HCEC 1CT (cell line): ENCODE data around the gene TESK2.

Experiments used
- DNase-seq: peaks from one replicate; pipeline ENCODE4 v3.0.0-alpha.2; 2017

Gene TESK2

GRCh38 chr1:45364294-45364693 is 126.7 kb downstream of the TESK2 start:
- no peak for DNase-seq

DNA sequence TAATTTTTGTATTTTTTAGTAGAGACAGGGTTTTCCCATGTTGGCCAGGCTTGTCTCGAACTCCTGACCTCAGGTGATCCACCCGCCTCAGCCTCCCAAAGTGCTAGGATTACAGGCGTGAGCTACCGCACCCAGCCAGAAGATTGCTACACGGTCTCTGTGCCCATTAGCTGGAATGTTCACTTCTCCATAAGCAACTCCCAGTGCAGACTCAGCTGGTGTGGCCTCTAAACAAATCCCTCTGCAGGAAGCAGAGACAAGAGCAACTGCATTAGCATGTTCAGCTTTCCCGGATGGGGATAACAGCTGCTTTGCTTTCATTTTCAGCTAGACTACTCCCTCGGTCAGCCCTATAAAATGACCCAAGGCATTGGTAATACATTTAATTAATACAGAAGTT is 130.0 kb downstream of the TESK2 start:
- DNase-seq = peak; percentile 65

GRCh38 chr1:45359882-45360513 is 131.0 kb downstream of the TESK2 start:
- DNase-seq = peak; percentile 64

DNA sequence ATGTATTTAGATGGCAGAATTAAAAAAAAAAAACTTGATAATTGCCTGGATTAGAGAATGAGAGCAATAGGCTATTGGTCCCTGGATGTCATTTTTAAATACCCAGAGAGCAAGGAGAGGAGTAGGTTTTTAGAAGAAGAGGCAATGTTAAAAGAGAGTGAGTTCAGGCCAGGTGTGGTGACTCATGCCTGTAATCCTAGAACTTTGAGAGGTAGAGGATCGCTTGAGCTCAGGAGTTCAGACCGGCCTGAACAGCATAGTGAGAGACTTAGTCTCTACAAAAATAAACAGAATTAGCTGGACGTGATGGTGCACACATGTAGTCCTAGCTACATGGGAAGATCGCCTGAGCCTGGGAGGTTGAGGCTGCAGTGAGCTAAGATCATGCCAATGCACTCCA is 134.8 kb downstream of the TESK2 start:
- DNase-seq = no peak

DNA sequence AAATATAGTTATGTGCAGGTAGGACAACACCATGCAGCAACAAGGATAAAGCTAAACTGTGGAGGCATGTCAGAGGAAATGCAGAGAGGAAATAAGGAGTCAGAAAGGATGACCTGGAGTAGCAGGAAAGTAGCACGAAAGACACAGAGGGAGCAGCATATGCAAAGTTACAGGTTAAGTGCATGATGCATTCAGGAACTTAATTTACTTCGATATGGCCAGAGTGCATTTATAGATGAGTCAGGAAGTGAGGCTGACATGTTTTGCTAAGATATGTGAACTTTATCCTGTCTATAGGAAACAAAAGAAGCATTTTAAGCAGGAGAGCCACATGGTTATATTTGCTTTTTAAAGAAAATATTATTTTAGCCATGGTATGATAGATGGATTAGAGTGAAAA is 135.3 kb downstream of the TESK2 start:
- DNase-seq = no peak

GRCh38 chr1:45354838-45355237 is 136.1 kb downstream of the TESK2 start:
- DNase-seq = no peak

GRCh38 chr1:45353685-45354084 is 137.3 kb downstream of the TESK2 start:
- DNase-seq = no peak

DNA sequence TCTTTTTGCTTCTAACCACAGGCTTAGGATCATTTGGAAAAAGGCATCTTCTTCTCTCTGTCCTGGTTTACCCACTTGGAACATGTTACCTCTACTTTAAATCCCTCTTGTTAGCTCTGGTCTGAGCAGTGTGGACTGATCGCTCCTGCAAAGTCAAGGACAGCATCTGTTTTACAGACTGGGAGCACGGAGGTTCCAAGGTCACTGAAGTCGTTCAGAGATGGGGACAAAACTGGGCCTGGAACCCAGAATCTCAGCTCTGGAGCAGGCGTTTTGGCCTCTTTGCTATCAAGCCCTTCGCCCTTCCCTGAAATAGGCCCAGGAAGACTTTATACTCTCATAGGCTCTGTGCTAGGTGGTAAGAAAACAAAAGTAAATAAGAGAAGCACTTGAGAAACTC is 139.5 kb downstream of the TESK2 start:
- DNase-seq = no peak

- no peak for DNase-seq
Observed at GRCh38 chr1:45348966-45349677, 141.8 kb downstream of the TESK2 start.

DNA sequence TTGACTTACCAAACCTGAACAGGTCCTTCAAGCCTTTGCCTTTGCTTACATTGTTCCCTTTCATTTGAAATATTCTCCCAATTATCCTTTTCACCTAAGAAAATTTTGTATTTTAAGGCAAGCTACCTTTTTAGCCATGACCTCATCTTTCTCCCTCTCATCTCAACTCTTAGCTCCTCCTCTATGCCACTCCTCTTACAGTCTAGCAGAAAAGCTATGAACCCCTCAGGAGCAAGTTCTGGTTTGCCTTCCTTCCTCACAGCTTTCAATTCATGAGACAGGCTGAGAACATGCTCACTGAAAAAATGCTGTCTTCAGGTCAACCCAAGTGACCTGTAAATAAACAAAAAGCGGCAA is 142.4 kb downstream of the TESK2 start:
- DNase-seq = no peak

DNA sequence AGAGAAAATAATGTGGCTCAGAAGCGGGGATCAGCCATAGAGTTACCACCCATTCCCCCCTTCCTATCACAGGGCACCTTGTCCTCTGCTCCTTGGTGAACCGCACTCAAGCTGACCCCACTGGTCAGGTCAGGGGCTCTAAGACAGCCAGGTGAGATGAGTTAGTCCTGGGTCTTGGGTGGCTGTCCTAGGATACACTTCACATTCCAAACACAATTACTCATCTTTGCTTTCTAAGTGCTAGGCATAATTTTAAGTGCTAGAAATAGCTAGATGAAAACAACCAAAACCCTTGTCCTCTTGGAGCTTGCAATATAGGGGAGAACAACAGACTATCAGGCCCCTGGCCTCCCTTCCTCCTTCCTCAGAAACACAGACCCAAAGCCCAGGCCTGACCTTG is 142.9 kb downstream of the TESK2 start:
- no peak for DNase-seq

DNA sequence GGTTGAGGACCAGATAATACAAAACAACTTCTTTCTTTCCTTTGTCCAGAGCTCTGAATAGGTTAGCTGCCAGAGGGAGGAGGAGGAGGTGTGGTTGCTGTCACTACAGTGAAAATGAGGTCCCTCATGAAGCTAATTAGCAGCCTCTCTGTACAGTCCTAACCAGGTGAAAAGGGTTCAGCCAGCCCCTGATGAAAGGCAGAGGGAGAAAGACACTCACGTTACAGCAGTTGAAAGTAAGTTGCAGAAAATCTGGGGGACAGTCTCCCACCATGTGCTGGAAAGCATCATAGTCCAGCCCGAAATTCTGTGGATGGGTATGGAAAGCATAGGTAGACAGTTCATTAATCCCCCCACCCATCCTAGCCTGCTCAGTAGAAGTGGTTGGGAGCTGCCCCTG is 144.5 kb downstream of the TESK2 start:
- DNase-seq = no peak

GRCh38 chr1:45345014-45345413 is 145.9 kb downstream of the TESK2 start:
- DNase-seq = no peak

GRCh38 chr1:45344499-45344898 is 146.5 kb downstream of the TESK2 start:
- no peak for DNase-seq

GRCh38 chr1:45340816-45341466 is 150.0 kb downstream of the TESK2 start:
- DNase-seq = no peak

DNA sequence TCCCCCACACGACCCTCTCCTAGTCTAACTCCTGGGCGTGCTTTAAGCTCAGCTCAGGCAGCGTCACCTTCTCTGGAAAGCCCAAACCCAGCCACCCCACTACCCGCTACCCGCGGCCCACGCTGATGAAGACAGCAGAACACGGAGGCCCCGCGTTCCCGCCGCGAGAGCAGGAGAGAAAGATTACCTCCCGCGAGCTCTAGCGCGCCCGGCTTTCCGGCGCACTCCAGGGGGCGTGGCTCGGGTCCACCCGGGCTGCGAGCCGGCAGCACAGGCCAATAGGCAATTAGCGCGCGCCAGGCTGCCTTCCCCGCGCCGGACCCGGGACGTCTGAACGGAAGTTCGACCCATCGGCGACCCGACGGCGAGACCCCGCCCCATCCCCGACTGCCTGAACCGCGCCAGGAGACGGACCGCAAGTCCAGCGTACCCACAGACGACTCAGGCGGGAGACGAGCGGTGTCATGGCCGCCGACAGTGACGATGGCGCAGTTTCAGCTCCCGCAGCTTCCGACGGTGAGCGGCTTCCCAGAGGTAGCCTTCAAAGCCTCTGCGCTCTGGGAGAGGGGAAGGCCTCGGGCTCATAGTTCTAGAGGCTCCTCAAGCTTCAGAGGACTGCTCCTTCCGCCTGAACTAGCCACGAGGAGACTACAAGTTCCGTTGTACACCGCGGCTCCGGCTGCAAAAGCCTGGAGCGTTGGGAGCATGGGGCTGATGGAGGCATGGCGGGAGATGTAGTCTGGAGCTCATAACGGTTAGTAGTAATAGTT is 151.0 kb downstream of the TESK2 start, which contains the start of the genes MUTYH and TOE1:
Gene MUTYH, minus strand, starts transcription at position 652 of the 770 bp plus-strand sequence. CDS start 5,935 bp downstream, outside the sequence.
Gene TOE1, plus strand, starts transcription at position 382 of the 770 bp plus-strand sequence. Its CDS starts 83 bp downstream, at position 465.
- DNase-seq = peak; percentile 93

DNA sequence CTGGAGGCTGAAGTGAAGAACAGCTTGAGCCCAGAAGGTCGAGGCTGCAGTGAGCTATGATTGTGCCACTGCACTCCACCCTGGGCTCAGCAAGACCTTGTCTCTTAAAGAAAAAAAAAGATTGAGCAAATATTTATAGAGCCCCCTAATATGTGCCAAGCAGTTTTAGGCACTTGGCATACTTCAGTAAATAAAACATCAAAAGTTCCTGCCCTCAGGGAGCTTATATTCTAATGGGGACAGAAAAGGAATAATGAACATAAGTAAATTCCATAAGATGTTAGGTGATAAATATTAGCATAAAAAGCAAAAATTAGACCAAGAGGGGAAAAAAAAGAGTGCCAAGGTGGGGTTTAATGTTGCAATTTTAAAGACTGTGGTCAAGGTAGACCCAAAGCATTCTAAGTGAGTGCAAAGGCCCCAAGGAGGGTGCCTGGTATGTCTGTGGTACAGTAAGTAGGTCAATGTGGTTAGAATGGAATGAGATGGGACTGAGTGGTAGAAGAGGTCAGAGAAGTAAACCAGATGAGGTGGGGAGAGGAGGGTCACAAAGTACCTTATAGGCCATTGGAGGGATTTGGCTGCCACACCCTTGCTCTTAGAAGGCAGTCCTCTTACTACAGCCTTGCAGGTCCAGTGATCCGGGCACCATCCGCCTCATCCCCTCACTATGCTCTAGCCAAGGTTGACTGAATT is 153.2 kb downstream of the TESK2 start:
- no peak for DNase-seq

DNA sequence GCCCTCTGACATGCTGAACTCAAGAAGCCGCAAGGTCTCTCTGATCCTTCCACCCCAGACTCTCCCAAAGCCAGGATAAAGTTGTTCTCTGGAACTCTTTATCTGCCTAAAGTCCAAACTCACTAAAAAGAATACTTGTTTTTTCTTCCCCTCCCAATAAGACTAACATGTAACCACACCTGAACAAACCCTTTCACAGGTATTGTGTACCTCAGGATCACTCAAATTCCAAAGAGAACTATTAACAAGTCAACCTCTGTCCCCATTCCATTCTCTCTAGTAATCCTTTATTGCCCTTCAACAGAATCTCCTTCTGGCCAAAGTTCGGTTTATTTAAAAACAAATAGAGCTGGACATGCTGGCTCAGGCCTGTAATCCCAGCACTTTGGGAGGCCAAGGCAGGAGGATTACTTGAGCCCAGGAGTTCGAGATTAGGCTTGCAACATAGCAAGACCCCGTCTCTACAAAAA is 155.1 kb downstream of the TESK2 start:
- DNase-seq = no peak

GRCh38 chr1:45334308-45335245 is 156.4 kb downstream of the TESK2 start:
- DNase-seq = no peak

DNA sequence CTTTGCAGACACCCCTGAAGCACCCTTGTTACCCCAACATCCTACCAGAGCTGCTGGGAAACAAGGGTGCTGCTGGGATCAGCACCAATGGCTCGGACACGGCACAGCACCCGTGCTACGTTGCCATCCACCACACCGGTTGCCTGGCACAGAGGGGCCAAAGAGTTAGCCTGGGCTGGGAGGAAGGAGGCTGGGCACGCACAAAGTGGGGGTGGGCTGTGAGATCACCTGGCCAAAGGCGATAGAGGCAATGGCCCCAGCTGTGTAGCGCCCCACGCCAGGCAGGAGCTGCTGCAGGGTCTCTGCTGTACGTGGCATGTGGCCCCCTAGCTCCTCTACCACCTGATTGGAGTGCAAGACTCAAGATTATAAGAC is 158.6 kb downstream of the TESK2 start:
- DNase-seq = no peak
